Mammary epithelial cell (primary cell): Measurements from ENCODE around the gene TTLL11.

ENCODE experiments used
- CTCF ChIP-seq, 2 donors: IDR thresholded peaks in 1 of 2; conservative IDR thresholded peaks in 1 of 2; 2 replicates each; pipeline ENCODE4 v1.5.1; 2011 to 2012; ENCODE audit warnings: inconsistent platforms in 2 of 2, low read length in 2 of 2, mild to moderate bottlenecking in 2 of 2, control low read depth in 1 of 2, low read depth in 1 of 2; ENCODE audit not compliant: insufficient read depth in 1 of 2; ENCODE audit errors: extremely low read depth in 1 of 2
- EZH2 ChIP-seq: IDR thresholded peaks from 2 replicates; pipeline ENCODE4 v1.6.1; 2012; ENCODE audit warnings: low read length, inconsistent platforms, borderline replicate concordance

DNA sequence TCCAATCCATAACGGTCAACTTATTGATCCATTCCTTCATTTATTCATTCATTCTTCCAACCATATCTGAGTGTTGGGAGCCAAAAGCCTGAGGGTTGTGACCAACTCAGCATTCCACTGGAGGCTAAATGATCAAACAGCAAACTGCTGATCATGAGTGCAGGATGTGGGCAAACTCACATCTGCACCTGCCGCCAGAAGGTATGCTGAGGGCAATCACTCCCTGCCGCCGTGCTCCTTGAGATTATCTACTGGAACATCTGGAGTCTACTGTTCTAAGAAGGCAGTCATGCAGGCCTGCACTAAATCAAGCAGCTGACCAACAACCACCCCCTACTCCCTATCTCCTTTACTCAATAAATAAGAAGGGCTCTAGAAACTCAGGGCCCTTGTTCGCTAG lies 184.0 kb downstream of the TTLL11 start:
- TF ChIP-seq CTCF (conservative IDR thresholded peaks at IDR 0.05 in 1 of 2, IDR thresholded peaks at IDR 0.05 in 1 of 2; ENCODE audit: extremely low read depth in 1 of 2, insufficient read depth in 1 of 2, low read depth in 1 of 2, low read length in 2 of 2) (no peak), EZH2 (no peak)
